Measurements from ENCODE around the gene RAB31. TPM values are rescaled to one million over a fixed set of nuclear protein-coding genes. Genes with fewer than 3 reads are reported as not detected.

The RAB31 gene
- total and polyA plus RNA-seq, 2 donors from 2014 or later = 17.3 to 77.1 TPM

- no peak for FAIRE-seq
- no peak for TF ChIP-seq CTCF (IDR thresholded peaks at IDR 0.05; ENCODE audit: borderline replicate concordance, extremely low read depth, insufficient read depth)
These were observed 170.0 kb downstream of the RAB31 start for GRCh38 chr18:9878095-9878494.

GRCh38 chr18:9878783-9879242 lies 170.7 kb downstream of the RAB31 start:
- no peak for TF ChIP-seq CTCF (IDR thresholded peaks at IDR 0.05; ENCODE audit: borderline replicate concordance, extremely low read depth, insufficient read depth)
- FAIRE-seq (no peak), DNase-seq (no peak)
- H3K9ac ChIP-seq (ENCODE audit: low read length in 3 of 3) = no peak overlapping the region
- H3K36me3 ChIP-seq (ENCODE audit: control insufficient read depth in 2 of 3, insufficient read depth in 3 of 3, low read length in 3 of 3) = no peaks in the 10 kb centered on the region
- intact Hi-C loops (cut with DNase I) = no loop called here
- no peaks in the 10 kb centered on the region for H3K9me3 ChIP-seq (ENCODE audit: control insufficient read depth in 2 of 3, insufficient read depth in 1 of 3, low read length in 3 of 3)
- no peak overlapping the region for H3K4me3 ChIP-seq (ENCODE audit: low read length in 3 of 3)
- H3K27ac ChIP-seq (ENCODE audit: low read depth in 2 of 2, low read length in 2 of 2) = no peak overlapping the region
- no peaks in the 10 kb centered on the region for H3K4me1 ChIP-seq (ENCODE audit: control insufficient read depth in 2 of 3, insufficient read depth in 2 of 3, low read depth in 1 of 3, low read length in 3 of 3)
- H3K27me3 ChIP-seq (ENCODE audit: control insufficient read depth, insufficient read depth, low read length) = no peaks in the 10 kb centered on the region

More at GRCh38 chr18:9878095-9878494, 170.0 kb downstream of the RAB31 start:
- Histone ChIP-seq H3K27ac (ENCODE audit: low read depth in 2 of 2, low read length in 2 of 2) (no peak overlapping the region), H3K9ac (ENCODE audit: low read length in 3 of 3) (no peak overlapping the region), H3K27me3 (ENCODE audit: control insufficient read depth, insufficient read depth, low read length) (no peaks in the 10 kb centered on the region), H3K4me3 (ENCODE audit: low read length in 3 of 3) (no peak overlapping the region), H3K36me3 (ENCODE audit: control insufficient read depth in 2 of 3, insufficient read depth in 3 of 3, low read length in 3 of 3) (no peaks in the 10 kb centered on the region), H3K4me1 (ENCODE audit: control insufficient read depth in 2 of 3, insufficient read depth in 2 of 3, low read depth in 1 of 3, low read length in 3 of 3) (no peaks in the 10 kb centered on the region), H3K9me3 (ENCODE audit: control insufficient read depth in 2 of 3, insufficient read depth in 1 of 3, low read length in 3 of 3) (no peaks in the 10 kb centered on the region)
- intact Hi-C loops (cut with DNase I) = no loop called here
- DNase-seq = no peak

- Histone ChIP-seq H3K9me3 (ENCODE audit: control insufficient read depth in 2 of 3, insufficient read depth in 1 of 3, low read length in 3 of 3) (no peaks in the 10 kb centered on the region), H3K27ac (ENCODE audit: low read depth in 2 of 2, low read length in 2 of 2) (no peak overlapping the region), H3K36me3 (ENCODE audit: control insufficient read depth in 2 of 3, insufficient read depth in 3 of 3, low read length in 3 of 3) (no peaks in the 10 kb centered on the region), H3K27me3 (ENCODE audit: control insufficient read depth, insufficient read depth, low read length) (no peaks in the 10 kb centered on the region), H3K9ac (ENCODE audit: low read length in 3 of 3) (no peak overlapping the region), H3K4me3 (ENCODE audit: low read length in 3 of 3) (no peak overlapping the region), H3K4me1 (ENCODE audit: control insufficient read depth in 2 of 3, insufficient read depth in 2 of 3, low read depth in 1 of 3, low read length in 3 of 3) (no peaks in the 10 kb centered on the region)
- no peak for DNase-seq
- no peak for FAIRE-seq
- intact Hi-C loops (cut with DNase I) = no loop called here
- no peak for TF ChIP-seq CTCF (IDR thresholded peaks at IDR 0.05; ENCODE audit: borderline replicate concordance, extremely low read depth, insufficient read depth)
These were observed 176.0 kb downstream of the RAB31 start for GRCh38 chr18:9884090-9884489.

GRCh38 chr18:9884532-9885140 lies 176.5 kb downstream of the RAB31 start:
- intact Hi-C loops (cut with DNase I) = no loop called here
- FAIRE-seq (no peak), DNase-seq (no peak)
- H3K36me3 ChIP-seq (ENCODE audit: control insufficient read depth in 2 of 3, insufficient read depth in 3 of 3, low read length in 3 of 3) = no peaks in the 10 kb centered on the region
- no peak overlapping the region for H3K9ac ChIP-seq (ENCODE audit: low read length in 3 of 3)
- no peak for TF ChIP-seq CTCF (IDR thresholded peaks at IDR 0.05; ENCODE audit: borderline replicate concordance, extremely low read depth, insufficient read depth)
- no peaks in the 10 kb centered on the region for H3K9me3 ChIP-seq (ENCODE audit: control insufficient read depth in 2 of 3, insufficient read depth in 1 of 3, low read length in 3 of 3)
- H3K4me1 ChIP-seq (ENCODE audit: control insufficient read depth in 2 of 3, insufficient read depth in 2 of 3, low read depth in 1 of 3, low read length in 3 of 3) = no peaks in the 10 kb centered on the region
- no peak overlapping the region for H3K4me3 ChIP-seq (ENCODE audit: low read length in 3 of 3)
- no peaks in the 10 kb centered on the region for H3K27me3 ChIP-seq (ENCODE audit: control insufficient read depth, insufficient read depth, low read length)
- H3K27ac ChIP-seq (ENCODE audit: low read depth in 2 of 2, low read length in 2 of 2) = no peak overlapping the region
